ENCODE results near the gene ORAI2. TPM values are rescaled to one million over a fixed set of nuclear protein-coding genes. Genes with fewer than 3 reads are reported as not detected.
"Not testable (repeated sequence)": the region's sequence is repeated elsewhere in the genome, so short reads cannot be mapped to it uniquely, and the experiment has no call there.

The ORAI2 gene
- polyA plus RNA-seq, 1 of the 3 experiments (the other 2 are of a cell fraction): 85.8 TPM

- Histone ChIP-seq H3K4me3 (ENCODE audit: low read depth in 2 of 2, low read length in 1 of 2) (no peak overlapping the region), H3K9ac (no peak overlapping the region), H4K20me1 (ENCODE audit: insufficient read depth) (peaks cover 19% of the 10 kb centered on the region), H3K36me3 (replicated peaks in 1 of 2; ENCODE audit: control insufficient read depth in 1 of 2, insufficient read depth in 2 of 2, low read length in 1 of 2) (peaks cover 73 to 89% of the 10 kb centered on the region in 2 experiments), H3F3A (replicated peaks; ENCODE audit: insufficient read depth) (peaks cover 16% of the 10 kb centered on the region), H3K9me3 (no peaks in the 10 kb centered on the region), H3K4me1 (ENCODE audit: control insufficient read depth in 1 of 2, insufficient read depth in 2 of 2, low read depth in 1 of 2, low read length in 1 of 2) (no peaks in the 10 kb centered on the region), H3K27ac (ENCODE audit: low read depth in 2 of 2, low read length in 1 of 2) (no peak overlapping the region), H3K4me2 (no peak overlapping the region), H3K79me2 (ENCODE audit: insufficient read depth) (peaks cover 44% of the 10 kb centered on the region), H2AFZ (ENCODE audit: low read depth) (no peak overlapping the region), H3K27me3 (ENCODE audit: insufficient read depth) (no peaks in the 10 kb centered on the region), H3K9me2 (no peaks in the 10 kb centered on the region)
- WGBS (ENCODE audit: low lambda C conversion rate): 99% methylated on average over 6 of the region's 6 CpGs
- TF ChIP-seq JUND (IDR thresholded peaks at IDR 0.05): no peak
- TF ChIP-seq MXI1 (IDR thresholded peaks at IDR 0.05; ENCODE audit: low read depth, low read length): no peak
- TF ChIP-seq, protein P1, sequence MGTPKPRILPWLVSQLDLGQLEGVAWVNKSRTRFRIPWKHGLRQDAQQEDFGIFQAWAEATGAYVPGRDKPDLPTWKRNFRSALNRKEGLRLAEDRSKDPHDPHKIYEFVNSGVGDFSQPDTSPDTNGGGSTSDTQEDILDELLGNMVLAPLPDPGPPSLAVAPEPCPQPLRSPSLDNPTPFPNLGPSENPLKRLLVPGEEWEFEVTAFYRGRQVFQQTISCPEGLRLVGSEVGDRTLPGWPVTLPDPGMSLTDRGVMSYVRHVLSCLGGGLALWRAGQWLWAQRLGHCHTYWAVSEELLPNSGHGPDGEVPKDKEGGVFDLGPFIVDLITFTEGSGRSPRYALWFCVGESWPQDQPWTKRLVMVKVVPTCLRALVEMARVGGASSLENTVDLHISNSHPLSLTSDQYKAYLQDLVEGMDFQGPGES (IDR thresholded peaks at IDR 0.05; ENCODE audit: low read depth, low read length): no peak
- no peak for TF ChIP-seq NRF1 (IDR thresholded peaks at IDR 0.05; ENCODE audit: low read depth, low read length)
- no peak for TF ChIP-seq CHD2 (IDR thresholded peaks at IDR 0.05; ENCODE audit: low read length, partially characterized antibody)
- TF ChIP-seq YY1 (IDR thresholded peaks at IDR 0.05; ENCODE audit: low read depth): no peak
- TF ChIP-seq EP300 (IDR thresholded peaks at IDR 0.05; ENCODE audit: borderline replicate concordance in 1 of 2, low read depth in 1 of 2, low read length in 1 of 2): no peak
- no peak for TF ChIP-seq TEAD4 (IDR thresholded peaks at IDR 0.05; ENCODE audit: borderline replicate concordance, insufficient read depth)
- TF ChIP-seq MAX (IDR thresholded peaks at IDR 0.05; ENCODE audit: low read depth): no peak
- TF ChIP-seq TCF12 (IDR thresholded peaks at IDR 0.05): no peak
- DNase-seq: no peak
- ChIA-PET POLR2A (no interaction called here), CTCF (interaction anchor here (1.3 to 4.9 kb wide), 3 partner anchors 14 to 129 kb away, joined by 4 to 47 read pairs (median 4); partner anchors contain the start of gene PRKRIP1)
Measured at GRCh38 chr7:102407910-102408309, 25.5 kb upstream of the ORAI2 start.

DNA sequence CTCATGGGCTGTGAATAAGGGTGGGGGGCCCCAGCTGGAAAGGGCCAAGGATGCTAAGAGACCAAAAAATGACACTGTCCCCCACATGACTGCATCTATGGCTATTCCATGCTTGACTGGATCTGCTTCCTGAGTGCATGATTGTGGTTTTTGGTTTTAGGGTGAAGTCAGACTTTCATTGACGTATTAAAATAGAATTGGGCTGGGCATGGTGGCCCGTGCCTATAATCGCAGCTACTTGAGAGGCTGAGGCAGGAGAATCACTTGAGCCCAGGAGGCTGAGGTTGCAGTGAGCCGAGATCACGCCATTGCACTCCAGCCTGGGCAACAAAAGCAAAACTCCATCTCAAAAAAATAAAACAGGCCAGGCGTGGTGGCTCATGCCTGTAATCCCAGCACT is 24.8 kb upstream of the ORAI2 start:
- H3K27me3 ChIP-seq (ENCODE audit: insufficient read depth); H2AFZ ChIP-seq (ENCODE audit: low read depth); H3K4me1 ChIP-seq (ENCODE audit: control insufficient read depth in 1 of 2, insufficient read depth in 2 of 2, low read depth in 1 of 2, low read length in 1 of 2); H3K4me2 ChIP-seq; H3K9me2 ChIP-seq; H3K9me3 ChIP-seq; DNase-seq; H3K27ac ChIP-seq (ENCODE audit: low read depth in 2 of 2, low read length in 1 of 2); H3K9ac ChIP-seq; CTCF ChIA-PET; POLR2A ChIA-PET; H3K4me3 ChIP-seq (ENCODE audit: low read depth in 2 of 2, low read length in 1 of 2): not testable (repeated sequence)
- Histone ChIP-seq H3K36me3 (replicated peaks in 1 of 2; ENCODE audit: control insufficient read depth in 1 of 2, insufficient read depth in 2 of 2, low read length in 1 of 2) (peaks cover 74 to 89% of the 10 kb centered on the region in 2 experiments), H3K79me2 (ENCODE audit: insufficient read depth) (peaks cover 44% of the 10 kb centered on the region), H4K20me1 (ENCODE audit: insufficient read depth) (peaks cover 21% of the 10 kb centered on the region), H3F3A (replicated peaks; ENCODE audit: insufficient read depth) (peaks cover 10% of the 10 kb centered on the region)
- 94% methylated on average over 6 of the region's 6 CpGs for WGBS (ENCODE audit: low lambda C conversion rate)

DNA sequence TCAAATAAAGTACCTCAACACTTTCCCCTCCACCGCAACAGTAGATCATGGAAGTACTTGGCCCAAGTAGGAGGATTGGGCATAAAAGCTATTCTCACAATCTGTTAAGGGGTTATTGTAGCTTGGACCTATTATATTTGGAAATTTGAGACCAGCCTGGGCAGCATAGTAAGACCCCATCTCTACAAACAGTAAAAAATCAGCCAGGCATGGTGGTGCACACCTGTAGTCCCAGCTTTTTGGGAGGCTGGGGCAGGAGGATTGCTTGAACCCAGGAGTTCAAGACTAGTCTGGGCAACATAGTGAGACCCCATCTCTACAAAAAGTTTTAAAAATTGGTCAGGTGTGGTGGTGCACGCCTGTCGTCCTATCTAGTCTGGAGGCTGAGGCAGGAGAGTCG is 24.0 kb upstream of the ORAI2 start:
- DNase-seq: no peak
- peaks cover 21% of the 10 kb centered on the region for H4K20me1 ChIP-seq (ENCODE audit: insufficient read depth)
- no peak overlapping the region for H3K27ac ChIP-seq (ENCODE audit: low read depth in 2 of 2, low read length in 1 of 2)
- peaks cover 5% of the 10 kb centered on the region for H3F3A ChIP-seq (replicated peaks; ENCODE audit: insufficient read depth)
- no peak overlapping the region for H3K4me3 ChIP-seq (ENCODE audit: low read depth in 2 of 2, low read length in 1 of 2)
- H3K4me2 ChIP-seq: no peak overlapping the region
- no peaks in the 10 kb centered on the region for H3K9me3 ChIP-seq
- WGBS (ENCODE audit: low lambda C conversion rate): 98% methylated on average over 4 of the region's 4 CpGs
- no peak overlapping the region for H2AFZ ChIP-seq (ENCODE audit: low read depth)
- TF ChIP-seq GABPA (IDR thresholded peaks at IDR 0.05; ENCODE audit: low read depth): no peak
- no peak for TF ChIP-seq EP300 (IDR thresholded peaks at IDR 0.05; ENCODE audit: borderline replicate concordance in 1 of 2, low read depth in 1 of 2, low read length in 1 of 2)
- no peak for TF ChIP-seq YY1 (IDR thresholded peaks at IDR 0.05; ENCODE audit: low read depth)
- TF ChIP-seq TAF1 (IDR thresholded peaks at IDR 0.05; ENCODE audit: borderline replicate concordance, low read depth, low read length): no peak
- TF ChIP-seq, protein P2, sequence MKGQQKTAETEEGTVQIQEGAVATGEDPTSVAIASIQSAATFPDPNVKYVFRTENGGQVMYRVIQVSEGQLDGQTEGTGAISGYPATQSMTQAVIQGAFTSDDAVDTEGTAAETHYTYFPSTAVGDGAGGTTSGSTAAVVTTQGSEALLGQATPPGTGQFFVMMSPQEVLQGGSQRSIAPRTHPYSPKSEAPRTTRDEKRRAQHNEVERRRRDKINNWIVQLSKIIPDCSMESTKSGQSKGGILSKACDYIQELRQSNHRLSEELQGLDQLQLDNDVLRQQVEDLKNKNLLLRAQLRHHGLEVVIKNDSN (IDR thresholded peaks at IDR 0.05; ENCODE audit: borderline replicate concordance, low read depth): no peak
- TF ChIP-seq JUND (IDR thresholded peaks at IDR 0.05): no peak
- no peak for TF ChIP-seq CHD2 (IDR thresholded peaks at IDR 0.05; ENCODE audit: low read length, partially characterized antibody)
- ChIA-PET POLR2A (no interaction called here), CTCF (interaction anchor here (0.6 to 1.4 kb wide), 6 partner anchors 11 to 130 kb away, joined by 3 to 5 read pairs (median 3); no protein-coding TSS in a partner anchor)
- H3K27me3 ChIP-seq (ENCODE audit: insufficient read depth): no peaks in the 10 kb centered on the region
- H3K36me3 ChIP-seq (replicated peaks in 1 of 2; ENCODE audit: control insufficient read depth in 1 of 2, insufficient read depth in 2 of 2, low read length in 1 of 2): peaks cover 71 to 95% of the 10 kb centered on the region in 2 experiments
- no peaks in the 10 kb centered on the region for H3K9me2 ChIP-seq
- no peaks in the 10 kb centered on the region for H3K4me1 ChIP-seq (ENCODE audit: control insufficient read depth in 1 of 2, insufficient read depth in 2 of 2, low read depth in 1 of 2, low read length in 1 of 2)
- H3K9ac ChIP-seq: no peak overlapping the region
- H3K79me2 ChIP-seq (ENCODE audit: insufficient read depth): peaks cover 48% of the 10 kb centered on the region

Measured in SK-N-SH (cell line).